GM21390 (cell line): ENCODE measurements around the gene DLGAP3.
"Not testable (repeated sequence)": the region's sequence is repeated elsewhere in the genome, so short reads cannot be mapped to it uniquely, and the experiment has no call there.

Experiments used
- ATAC-seq: cut with Tn5 transposase; IDR thresholded peaks from one replicate; pipeline ENCODE4 v1.9.1; 2021; ENCODE audit not compliant: unreplicated experiment

The DLGAP3 gene

DNA sequence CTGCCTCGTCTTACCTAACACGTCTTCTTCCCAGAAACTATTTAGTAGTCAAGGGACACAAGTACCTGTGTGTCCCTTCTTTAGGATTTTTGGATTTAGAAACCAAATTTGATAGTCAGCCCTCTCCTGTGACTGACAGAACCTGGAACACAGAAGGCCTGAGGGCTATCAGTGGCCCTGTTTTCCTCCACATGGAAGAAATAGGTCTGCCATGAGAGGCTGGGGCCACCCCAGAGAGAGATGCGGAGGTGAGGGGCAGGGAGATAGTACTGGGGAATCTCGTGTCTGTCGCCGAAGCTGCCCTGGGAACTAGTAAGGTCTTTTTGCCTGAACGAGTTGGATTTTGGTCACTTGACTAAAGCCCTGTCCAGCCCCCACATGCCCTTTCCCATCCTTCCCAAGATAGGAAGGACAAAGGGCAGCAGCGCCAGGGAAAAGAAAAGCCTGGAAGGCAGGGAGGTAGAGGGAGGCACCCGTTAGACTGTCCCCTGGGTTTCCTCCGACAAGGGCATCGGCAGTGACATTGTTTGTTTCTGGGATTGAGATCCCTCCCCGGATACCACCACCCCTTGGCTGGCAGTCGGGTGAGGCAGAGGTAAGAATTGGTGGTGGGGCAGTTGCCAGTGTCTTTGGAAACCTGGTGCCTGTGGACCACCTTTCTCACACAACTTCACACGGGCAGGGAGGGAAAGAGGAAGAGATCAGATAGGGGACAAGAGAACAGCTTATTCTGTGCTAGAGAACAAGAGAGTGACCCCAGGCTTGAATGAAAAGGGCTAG is 89.7 kb downstream of the DLGAP3 start:
- ATAC-seq = no peak

DNA sequence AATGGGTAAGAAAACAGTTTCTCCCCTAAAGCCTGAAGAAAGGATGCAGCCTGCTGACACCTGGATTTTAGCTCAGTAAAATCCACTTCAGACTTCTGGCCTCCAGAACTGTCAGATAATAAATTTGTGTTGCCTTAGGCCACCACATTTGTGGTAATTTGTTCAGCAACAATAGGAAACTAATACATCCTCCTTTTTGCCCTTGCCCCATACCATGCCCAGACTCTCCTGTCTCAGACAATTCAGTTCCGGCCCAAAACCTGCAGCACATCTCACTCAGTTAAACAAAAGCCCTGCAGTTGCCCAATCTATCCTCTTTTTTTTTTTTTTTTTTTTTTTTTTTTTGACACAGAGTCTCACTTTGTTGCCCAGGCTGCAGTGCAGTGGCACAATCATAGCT is 95.7 kb downstream of the DLGAP3 start:
- no peak for ATAC-seq

DNA sequence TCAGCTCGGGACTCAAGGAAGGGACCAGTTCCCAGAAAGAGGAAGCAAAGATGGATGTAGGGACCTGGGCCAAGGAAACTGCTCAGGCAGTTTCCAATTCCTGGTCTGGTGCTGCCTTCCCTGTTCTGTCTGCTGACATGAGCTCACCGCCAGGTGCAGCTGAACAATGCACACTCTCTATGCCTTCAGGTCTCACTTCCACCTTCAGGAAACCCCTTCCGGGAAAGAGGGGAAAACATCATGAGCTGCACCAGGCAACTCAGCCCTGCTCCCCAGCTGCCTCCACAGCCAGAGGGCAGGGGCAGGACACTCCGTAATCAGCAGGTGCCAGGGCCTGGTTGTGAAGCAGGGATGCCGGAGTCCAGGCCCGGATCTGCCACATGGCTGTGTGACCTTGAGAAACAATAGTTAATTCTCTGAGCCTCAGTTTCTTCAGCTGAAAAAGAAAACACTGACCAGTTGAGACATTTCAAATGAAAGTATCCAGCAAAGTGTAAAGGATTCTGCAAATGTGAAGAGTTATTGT is 97.7 kb downstream of the DLGAP3 start:
- no peak for ATAC-seq

DNA sequence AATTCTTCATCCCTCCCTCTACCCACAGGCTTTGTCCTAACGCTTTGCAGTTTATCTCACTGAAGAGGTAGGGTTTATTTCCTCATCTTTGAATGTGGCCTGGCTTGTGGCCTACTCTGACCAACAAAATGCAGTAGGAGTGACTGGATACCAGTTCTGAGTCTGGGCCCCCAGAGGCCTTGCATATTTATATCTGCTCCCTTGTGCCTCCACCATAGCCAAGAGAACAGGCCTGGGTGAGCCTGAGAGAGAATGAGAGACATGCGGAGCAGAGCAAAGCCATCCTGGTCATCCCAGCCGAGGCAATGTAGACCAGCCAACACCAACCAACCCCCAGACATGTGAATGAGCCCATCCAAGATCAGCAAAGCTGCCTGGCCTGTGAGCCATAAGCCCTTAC is 100.2 kb downstream of the DLGAP3 start:
- no peak for ATAC-seq

DNA sequence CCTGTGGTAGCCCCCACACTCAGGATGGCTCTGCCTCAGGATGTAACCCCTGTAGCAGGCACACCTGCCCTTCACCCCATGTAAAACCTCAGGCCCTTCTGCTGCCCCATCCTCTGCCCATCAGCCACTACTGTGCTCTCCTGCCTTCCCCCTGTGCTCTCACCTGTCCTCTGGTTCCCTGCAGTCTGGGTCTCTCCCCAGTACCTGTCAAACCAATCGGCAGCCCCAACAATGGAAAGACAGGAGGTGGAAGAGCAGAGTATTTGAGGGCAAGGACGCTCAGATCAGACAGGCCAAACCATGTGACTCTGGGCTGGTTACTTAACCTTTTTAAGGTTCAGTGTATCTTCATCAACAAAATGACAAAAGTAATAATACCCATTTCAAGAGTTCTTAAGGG is 100.8 kb downstream of the DLGAP3 start:
- no peak for ATAC-seq

DNA sequence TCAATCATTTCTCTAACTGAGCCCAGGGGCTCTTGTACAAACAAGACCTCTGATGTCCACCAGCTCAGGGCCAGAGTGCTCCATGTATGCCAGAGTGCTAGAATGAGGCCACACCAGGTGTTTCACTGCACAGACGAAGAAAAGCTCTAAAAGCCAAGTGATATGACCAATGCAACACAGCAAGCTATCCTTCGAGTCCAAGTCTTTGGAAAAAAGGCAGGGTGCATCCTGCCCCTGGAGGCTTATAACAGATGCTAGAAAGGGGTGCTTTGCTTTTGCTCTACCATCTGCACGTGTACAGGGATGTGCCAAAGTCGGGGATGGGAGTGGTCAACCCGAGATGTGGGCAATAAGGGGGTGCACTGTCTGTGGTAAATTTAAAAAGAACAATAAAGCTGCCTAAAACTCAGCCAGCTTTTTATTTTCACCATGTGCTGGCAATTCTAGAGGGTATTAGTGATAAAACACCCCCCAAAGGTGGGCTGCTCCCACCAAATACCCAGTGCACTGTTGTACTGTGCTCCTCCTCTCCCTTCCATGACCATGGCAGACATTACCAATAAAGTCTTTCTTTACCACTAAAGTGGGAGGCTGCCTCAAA is 102.0 kb downstream of the DLGAP3 start:
- ATAC-seq = no peak

DNA sequence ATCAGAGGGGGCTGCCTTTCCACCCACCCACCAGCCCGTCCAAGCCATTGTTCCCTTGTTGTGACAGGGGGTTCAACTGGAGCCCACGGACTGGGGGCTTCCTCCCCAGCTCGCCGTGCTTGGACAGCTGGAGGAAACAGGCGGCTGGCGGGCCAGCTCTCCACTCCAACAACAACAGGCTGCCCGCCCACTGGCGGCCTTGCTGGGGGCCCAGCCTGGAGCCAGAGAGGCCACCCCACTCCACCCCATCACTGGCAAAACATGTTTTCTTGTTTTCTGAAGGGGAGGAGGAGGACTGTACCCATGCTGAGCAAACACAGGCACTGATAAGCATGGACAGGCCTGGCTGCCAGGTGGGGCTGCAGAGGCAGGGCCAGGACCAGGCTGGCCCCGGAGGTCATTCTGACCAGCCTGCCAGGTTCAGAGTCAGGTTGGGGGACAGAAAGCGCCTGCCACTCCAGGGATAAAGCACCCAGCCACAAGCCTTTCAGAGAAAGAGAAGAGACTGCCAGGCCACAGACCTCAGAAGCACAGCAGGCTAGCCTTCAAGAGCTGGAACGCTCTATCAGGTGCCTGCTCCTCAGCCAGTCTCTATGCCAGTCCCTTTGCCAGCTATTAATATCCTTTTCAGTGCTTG is 103.9 kb downstream of the DLGAP3 start:
- ATAC-seq = no peak

DNA sequence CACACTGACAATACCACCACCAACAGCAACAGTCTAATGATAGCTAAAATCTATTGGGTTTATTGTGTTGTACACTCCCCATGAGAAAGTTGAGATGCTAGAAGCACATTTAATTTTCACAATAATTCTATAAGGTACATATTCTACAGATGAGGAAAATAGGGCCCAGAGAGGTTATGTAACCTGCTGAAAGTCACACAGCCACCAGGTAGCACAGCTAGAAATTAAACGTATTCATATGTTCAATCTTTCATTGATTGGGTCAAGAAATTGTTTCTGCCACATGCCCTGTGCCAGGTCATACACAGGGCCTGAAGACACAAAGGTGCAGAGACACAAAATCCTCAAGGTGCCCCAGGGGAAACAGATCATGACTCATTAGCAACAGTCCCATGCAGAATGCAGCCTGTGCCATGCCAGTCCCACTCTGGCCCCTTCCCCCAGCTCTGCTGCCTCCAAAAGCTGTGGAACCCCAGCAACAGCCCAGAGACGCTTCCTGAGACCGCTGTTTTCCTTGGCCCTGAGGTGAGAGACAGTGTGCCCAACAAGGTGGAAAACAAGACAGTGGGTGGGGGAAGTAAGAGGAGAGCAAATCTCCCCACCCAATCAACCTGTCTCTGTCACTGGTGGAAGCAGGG is 104.5 kb downstream of the DLGAP3 start:
- no peak for ATAC-seq

DNA sequence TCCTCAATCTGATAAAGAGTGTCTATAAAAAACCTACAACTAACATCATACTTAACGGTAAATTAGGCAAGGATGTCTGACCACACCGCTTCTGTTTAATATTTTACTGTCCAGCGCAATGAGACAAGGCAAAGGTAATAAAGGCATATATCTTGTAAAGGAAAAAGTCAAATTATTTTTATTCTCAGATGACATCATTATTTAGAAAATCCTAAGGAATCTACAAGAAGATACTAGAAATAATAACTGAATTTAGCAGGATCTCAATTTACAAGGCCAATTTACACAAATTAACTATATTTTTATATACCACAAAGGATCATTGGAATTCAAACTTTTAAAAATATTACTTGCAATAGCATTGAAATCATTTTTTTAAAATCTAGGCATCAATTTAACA is 107.2 kb downstream of the DLGAP3 start:
- no peak for ATAC-seq

DNA sequence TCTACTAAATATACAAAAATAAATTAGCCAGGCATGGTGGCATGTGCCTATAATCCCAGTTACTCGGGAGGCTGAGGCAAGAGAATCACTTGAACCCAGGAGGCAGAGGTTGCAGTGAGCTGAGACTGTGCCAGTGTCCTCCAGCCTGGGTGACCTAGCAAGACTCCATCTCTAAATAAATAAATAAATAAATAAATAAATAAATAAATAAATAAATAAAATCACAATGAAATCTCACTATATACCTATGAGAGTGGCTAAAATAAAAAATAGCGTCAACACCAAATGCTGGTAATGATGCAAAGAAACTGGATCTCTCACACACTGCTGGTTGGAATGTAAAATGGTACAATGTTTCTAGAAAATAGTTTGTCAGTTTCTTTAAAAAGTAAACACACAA is 110.6 kb downstream of the DLGAP3 start:
- ATAC-seq = not testable (repeated sequence)

DNA sequence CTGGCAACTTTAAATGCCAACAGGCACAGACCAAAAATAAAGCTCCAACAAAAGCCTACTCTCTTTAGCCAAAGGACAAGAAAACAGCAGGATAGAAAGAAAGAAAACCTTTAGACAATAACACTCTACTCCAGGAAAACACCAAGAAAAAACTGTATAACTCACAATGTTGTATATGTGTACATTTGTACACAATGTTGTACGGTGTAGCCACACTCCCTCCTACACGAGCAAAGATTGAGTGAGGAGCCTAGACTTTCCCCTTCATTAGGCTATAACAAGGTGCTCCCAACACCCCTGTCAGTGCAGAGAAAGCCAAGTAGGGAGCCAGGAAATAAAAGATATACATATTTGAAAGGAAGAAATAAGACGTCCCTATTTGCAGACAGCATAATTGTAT is 112.7 kb downstream of the DLGAP3 start:
- no peak for ATAC-seq

DNA sequence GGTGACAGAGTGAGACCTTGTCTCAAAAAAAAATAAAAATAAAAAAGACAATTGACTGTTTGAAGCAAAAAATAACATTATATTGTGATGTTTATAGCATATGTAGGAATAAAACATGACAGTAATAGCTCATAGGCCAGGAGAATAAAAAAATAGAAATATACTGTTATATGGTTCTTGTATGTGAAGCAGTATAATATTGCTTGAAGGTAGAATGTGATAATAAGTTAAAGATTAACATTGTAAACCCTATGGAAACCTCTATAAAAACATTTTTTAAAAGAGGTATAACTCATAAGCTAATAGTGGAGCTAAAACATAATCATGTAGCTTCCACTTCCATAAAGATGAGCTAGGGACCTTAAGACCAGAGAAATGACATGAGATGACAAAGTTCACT is 113.1 kb downstream of the DLGAP3 start:
- no peak for ATAC-seq
